HG03521 (cell line): ENCODE data around the gene MRPL18.
A peak's percentile ranks its signal among the peaks of the same experiment; 100 is the strongest.
"Not testable (repeated sequence)": the region's sequence is repeated elsewhere in the genome, so short reads cannot be mapped to it uniquely, and the experiment has no call there.

Experiments
- ATAC-seq: cut with Tn5 transposase; IDR thresholded peaks from one replicate; pipeline ENCODE4 v1.9.1; 2021; ENCODE audit warnings: mild to moderate bottlenecking, moderate library complexity; ENCODE audit not compliant: unreplicated experiment

Gene MRPL18

GRCh38 chr6:159790149-159790955, at the start of gene MRPL18:
TSS of gene MRPL18 (plus strand) at chr6:159790467. CDS start at chr6:159790588, 121 bp downstream.
- ATAC-seq: peak; percentile 78

DNA sequence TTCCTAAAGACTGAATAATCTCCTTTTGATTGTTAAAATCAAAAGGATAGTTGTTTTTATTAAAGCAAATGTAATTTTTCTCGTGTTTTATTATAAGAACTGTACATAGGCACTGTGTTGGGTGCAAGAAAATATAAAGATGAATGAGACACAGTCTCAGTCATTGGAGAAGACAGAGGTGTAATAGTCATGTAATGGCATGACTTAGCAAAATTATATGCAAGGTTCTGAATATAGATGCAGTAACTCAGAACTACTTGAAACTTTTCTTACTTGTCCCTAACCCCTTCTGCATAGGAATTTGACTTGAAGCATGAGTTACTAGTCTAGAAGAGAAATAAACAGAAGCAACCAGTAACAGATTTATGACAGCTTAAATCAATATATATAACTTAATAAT, 48.1 kb upstream of the MRPL18 start:
- ATAC-seq: no peak

- no peak for ATAC-seq
Observed at GRCh38 chr6:159745081-159745480, 45.2 kb upstream of the MRPL18 start.

DNA sequence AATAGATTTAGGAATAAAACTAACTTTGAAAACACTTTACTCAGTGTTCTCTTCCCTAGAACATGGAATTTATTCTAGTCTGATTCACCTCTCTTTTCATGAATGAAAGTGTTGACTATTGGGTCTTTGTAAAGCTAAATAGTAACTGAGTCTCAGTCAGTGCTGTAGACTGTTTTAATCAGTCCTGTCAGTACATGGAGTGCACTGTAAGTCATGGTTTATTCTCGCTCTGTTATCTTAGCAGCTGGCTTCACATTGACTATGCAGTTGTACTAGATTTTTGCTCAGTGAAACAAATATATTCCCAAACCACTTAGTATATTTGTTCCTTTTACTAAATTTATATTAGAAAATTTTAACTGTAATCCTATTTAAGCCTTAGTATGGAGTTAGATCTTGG, 43.5 kb upstream of the MRPL18 start:
- no peak for ATAC-seq

DNA sequence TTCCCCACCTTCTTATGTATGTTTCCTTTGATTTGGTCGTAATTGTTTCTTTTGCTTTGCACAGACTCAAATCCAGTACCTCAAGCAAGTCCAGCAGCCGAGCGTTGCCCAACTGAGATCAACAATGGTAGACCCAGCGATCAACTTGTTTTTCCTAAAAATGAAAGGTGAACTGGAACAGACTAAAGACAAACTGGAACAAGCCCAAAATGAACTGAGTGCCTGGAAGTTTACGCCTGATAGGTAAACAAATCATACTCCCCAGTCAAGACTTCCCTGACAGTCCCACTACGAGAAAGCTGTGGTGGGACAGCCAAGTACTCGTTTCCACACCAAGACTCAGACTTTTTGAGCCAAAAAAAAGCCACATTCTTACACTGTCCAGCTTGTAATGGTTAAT, 42.1 kb upstream of the MRPL18 start:
- not testable (repeated sequence) for ATAC-seq

- ATAC-seq: no peak
Observed at GRCh38 chr6:159751448-159751847, 38.8 kb upstream of the MRPL18 start.

GRCh38 chr6:159753081-159753872, 37.0 kb upstream of the MRPL18 start:
- no peak for ATAC-seq

- ATAC-seq: no peak
Observed at GRCh38 chr6:159754401-159754800, 35.9 kb upstream of the MRPL18 start.

DNA sequence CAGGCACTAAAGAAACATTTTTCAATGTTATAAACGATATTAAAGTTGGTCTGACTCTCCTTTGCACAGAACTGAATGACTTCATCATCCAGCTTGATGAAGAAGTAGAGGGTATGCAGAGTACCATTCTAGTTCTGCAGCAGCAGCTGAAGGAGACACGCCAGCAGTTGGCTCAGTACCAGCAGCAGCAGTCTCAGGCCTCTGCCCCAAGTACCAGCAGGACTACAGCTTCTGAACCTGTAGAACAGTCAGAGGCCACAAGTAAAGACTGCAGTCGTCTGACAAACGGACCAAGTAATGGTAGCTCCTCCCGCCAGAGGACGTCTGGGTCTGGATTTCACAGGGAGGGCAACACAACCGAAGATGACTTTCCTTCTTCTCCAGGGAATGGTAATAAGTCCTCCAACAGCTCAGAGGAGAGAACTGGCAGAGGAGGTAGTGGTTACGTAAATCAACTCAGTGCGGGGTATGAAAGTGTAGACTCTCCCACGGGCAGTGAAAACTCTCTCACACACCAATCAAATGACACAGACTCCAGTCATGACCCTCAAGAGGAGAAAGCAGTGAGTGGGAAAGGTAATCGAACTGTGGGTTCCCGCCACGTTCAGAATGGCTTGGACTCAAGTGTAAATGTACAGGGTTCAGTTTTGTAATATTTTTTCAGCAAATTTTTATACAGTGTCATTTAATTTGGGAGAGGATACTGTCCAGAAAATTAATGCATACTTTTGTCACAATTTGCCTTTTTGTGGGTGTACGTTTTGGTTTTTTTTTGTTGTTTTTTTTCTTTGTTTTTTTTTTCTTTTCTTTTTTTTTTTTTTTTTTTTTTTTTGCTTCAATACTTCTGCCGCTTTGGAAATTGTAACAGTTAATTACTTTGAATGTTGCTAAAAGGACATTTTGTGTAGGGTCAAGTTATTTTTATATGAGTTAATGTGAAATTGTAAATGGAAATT, 35.0 kb upstream of the MRPL18 start:
- ATAC-seq: no peak

DNA sequence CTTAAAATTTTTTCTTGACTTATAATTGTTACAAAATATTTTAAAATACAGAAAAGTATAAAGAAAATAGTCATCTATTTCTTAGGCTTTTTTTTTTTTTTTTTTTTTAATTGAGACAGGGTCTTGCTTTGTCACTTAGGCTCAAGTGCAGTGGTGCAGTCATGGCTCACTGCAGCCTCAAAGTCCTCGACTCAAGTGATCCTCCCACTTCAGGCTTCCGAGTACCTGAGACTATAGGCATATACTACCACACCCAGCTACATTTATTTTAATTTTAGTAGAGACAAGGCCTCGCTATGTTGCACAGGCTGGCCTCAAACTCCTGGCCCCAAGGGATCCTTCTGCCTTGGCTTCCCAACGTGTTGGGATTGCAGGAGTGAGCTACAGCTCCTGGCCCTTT, 33.8 kb upstream of the MRPL18 start:
- no peak for ATAC-seq

DNA sequence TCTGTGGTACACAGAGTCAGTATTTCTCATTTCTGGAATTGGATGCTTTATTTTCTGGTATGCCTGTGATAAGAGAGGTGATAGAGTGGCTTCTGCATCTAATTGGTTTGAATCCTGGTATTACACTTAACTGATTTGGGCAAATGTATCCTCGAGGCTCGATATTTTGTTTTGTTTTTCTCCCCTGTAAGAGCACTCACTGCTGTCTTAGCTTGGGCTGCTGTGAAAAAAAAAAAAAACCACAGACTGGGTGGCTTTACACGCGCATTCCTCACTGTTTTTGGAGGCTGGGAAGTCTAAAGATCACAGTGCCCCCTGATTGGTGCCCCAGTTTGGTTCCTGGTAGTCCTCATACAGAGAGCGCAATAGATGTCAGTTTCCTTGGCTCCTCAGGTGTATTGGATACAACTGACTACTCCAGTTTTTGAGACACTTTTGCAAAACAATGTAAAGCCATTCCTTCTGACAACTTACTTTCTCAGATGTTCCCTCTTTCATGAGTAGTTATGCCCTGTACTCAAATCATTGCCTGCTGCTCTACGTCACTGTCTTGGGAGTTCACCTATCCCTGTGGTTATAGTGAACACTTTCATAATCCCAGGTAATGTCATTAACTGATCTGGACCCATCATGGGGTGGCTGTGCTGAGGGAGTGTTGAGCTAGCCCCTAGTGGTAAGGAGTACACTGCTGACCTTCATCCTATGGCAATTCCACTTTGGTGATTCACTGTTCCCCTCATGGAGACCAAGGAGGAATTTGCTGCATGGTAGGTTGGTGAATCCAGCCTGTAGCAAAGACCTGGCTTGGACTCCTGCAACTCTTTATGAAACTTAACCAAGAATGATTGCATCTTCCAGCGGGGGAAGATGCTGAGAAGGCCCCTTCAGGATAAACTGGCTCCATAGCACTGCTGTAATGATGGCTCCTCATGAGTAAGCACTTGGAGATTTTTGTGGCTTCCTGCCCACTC, 32.0 kb upstream of the MRPL18 start:
- ATAC-seq: no peak

GRCh38 chr6:159759645-159760044, 30.6 kb upstream of the MRPL18 start:
- no peak for ATAC-seq

- no peak for ATAC-seq
Observed at GRCh38 chr6:159760602-159761057, 29.6 kb upstream of the MRPL18 start.

DNA sequence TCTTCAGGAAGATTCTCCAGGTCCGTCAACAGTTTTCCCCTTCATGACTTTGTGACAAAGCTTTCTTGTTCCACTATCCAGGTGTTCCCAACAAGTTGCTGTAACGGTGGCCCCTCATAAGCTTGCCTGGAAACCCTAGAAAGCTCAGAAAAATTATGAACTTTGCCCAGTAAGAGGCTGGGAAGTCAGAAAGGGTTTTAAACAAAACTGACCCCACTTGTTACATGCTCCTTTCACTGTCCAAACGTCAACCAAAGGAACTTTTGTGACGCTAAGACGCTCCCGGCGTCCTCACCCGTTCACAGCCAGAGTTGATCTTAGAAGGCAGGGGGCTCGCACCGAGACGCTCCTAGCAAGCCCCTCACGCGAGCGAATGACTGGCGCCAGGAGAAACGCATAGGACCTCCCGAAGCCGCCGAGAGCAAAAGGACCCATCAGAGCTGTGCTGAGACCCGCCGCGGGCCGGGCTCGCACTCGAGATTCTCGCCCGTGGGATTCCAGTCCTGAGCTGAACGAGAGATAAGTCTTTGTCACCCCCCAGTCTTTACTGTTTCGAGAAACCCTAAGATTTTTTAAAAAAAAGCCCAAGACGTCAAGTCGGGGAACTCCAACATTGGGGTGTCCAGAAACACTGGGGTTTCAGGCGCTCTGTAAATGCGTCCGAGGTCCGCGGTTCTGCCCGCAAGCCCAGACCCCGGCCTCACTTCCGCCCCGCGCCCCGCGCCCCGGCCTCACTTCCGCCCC, 29.0 kb upstream of the MRPL18 start:
- no peak for ATAC-seq

DNA sequence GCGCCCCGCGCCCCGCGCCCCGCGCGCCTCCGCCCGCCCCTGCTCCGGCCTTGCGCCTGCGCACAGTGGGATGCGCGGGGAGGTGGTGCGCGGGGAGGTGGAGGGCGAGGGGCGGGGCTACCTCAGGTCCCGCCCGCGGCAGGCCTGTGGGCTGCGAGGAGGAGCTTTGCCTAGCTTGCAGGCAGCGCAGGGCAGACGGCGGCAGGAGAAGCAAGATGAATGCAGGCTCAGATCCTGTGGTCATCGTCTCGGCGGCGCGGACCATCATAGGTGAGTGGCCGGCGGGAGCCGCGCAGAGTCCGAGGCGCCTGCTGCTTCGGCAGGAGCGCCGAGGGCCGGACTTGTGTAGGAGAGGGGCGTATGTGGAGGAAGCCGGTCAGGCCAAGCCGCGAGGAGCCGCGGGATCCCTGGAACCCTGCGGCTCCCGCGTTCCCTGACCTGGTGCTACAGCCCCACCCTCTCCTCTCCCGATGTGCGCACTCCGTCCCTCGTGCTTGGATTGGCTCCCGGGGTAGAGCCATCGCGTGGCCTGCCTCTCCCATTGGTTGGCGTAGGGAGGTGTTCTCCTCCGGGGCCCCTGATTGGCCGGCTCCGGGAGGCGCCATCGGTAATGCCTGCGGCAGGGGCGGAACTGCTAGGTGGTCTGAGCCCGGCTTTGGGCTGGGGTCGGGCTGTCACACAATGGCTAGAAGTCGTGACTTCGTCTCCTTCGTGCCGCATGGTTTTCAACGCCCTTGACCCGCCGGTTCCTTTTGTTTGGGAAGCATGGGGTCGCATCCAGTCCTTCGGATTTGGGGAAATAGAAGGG, 28.2 kb upstream of the MRPL18 start, which contains the start of gene ACAT2:
Gene ACAT2 (plus strand): TSS at position 173 of the 808 bp plus-strand sequence. CDS start 43 bp downstream, at position 216.
- ATAC-seq: peak; percentile 96

- no peak for ATAC-seq
Observed at GRCh38 chr6:159762681-159763293, 27.5 kb upstream of the MRPL18 start.

DNA sequence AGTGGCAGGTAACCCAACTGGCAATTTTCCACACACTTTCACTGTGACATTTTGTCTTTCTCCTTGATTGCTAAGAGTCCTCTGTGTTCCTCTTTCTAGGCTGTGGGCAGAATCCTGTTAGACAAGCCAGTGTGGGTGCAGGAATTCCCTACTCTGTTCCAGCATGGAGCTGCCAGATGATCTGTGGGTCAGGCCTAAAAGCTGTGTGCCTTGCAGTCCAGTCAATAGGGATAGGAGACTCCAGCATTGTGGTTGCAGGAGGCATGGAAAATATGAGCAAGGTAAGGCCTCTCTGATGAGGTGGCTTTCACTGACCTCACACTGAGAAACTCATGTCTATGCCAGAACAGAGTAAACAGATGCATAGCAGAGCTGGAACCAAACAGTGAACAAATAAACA, 23.4 kb upstream of the MRPL18 start:
- ATAC-seq: no peak

DNA sequence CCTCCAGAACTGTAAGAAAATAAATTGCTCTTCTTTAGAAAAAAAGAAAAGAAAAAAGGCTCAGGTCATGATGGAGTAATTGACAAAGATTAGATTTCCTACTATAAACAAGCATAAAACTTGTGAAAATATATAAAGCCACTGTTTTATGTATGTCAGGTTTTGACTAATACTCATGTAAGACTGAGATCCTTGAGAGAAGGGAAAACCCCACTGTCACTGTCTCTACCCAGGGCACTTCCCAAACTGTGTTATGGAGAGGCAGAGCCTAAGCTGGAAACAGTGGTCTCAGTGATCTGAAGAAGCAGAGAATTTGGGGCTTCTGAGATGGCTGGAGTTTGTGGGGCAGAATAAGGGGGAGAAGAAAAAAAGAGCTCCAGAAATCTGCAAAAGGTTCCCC, 20.8 kb upstream of the MRPL18 start:
- no peak for ATAC-seq
